AG04450 (cell line): ENCODE results near the gene HYOU1. TPM values are rescaled to one million over a fixed set of nuclear protein-coding genes. Genes with fewer than 3 reads are reported as not detected.

Experiments
- CTCF ChIA-PET: fragments of 300-600, 350-600 bp; formaldehyde crosslinking; extraction: SDS; loops from one replicate; lab custom pipeline; 2022; ENCODE audit warnings: antibody characterized with exemption, inconsistent platforms; lab: Charles Lee
- POLR2A ChIA-PET: fragments of 350-600 bp; formaldehyde crosslinking; extraction: SDS; loops from one replicate; lab custom pipeline; 2021; ENCODE audit warnings: antibody characterized with exemption, inconsistent platforms; lab: Yijun Ruan, JAX
- DNase-seq: peaks from one replicate; pipeline ENCODE4 v3.0.0-alpha.2; 2011; ENCODE audit warnings: low read depth, low spot score
- H3K27ac ChIP-seq: one replicate; pipeline ENCODE4 v1.5.1; 2012; ENCODE audit warnings: low read depth, low read length, control low read depth
- H3K27me3 ChIP-seq: one replicate; pipeline ENCODE4 v1.6.0; 2012; ENCODE audit warnings: low read length; ENCODE audit not compliant: control insufficient read depth, insufficient read depth
- H3K4me3 ChIP-seq: 2 replicates; pipeline ENCODE4 v1.5.1; 2011; ENCODE audit warnings: mild to moderate bottlenecking, low read depth, low read length, control low read depth
- H3K9me3 ChIP-seq: 2 replicates; pipeline ENCODE4 v1.5.1; 2012; ENCODE audit warnings: low read length; ENCODE audit not compliant: control insufficient read depth, insufficient read depth
- CTCF ChIP-seq: IDR thresholded peaks from 2 replicates; pipeline ENCODE4 v1.5.1; 2011; ENCODE audit warnings: low read depth, low read length, control low read depth, inconsistent platforms
- polyA plus RNA-seq: library from polyadenylated mRNA; depleted of rRNA; stranded (reverse); fragments of >200 nt; gene quantifications from 2 replicates; pipeline ENCODE4 v1.2.3, GENCODE V29; 2011

The HYOU1 gene
- polyA plus RNA-seq, 1 experiment: 123 TPM

DNA sequence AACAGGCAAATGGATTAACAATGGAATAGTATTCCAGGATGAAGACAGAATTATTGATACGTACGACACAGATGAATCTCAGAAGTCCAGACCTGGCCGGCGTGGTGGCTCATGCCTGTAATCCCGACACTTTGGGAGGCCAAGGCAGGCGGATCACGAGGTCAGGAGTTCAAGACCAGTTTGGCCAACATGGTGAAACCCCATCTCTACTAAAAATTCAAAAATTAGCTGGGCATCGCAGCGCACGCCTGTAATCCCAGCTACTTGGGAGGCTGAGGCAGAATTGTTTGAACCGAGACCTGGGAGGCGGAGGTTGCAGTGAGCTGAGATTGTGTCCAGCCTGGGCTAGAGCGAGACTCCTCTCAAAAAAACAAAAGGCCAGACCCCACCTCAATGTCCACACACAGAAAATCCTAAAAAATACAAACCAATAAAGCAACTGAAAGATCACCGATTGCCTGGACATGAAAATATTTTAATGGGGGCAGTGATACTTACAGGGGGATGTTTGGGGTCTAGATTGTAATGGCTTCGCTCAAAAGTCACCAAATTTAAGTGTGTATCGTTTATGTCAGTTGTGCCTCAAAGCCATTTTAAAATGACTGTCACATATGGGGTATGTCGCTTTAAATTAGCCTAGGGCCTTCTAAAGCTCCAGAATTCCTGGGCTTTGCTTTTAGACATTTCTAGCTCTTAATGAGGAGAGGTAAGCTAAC, 42.6 kb downstream of the HYOU1 start:
- Histone ChIP-seq H3K4me3 (no peak overlapping the region), H3K27ac (no peak overlapping the region), H3K27me3 (no peaks in the 10 kb centered on the region), H3K9me3 (no peaks in the 10 kb centered on the region)
- no peak for TF ChIP-seq CTCF
- DNase-seq: no peak
- ChIA-PET POLR2A (interaction anchor here (0.7 kb wide), 1 partner anchor 35 kb away, joined by 4 read pairs; no protein-coding TSS in a partner anchor), CTCF (interaction anchor here (1.8 kb wide), 1 partner anchor 325 kb away, joined by 7 read pairs; no protein-coding TSS in a partner anchor)

- no peak for TF ChIP-seq CTCF
- H3K9me3 ChIP-seq: no peaks in the 10 kb centered on the region
- H3K27me3 ChIP-seq: no peaks in the 10 kb centered on the region
- H3K27ac ChIP-seq: peak overlapping the region; percentile 21
- DNase-seq: no peak
- CTCF ChIA-PET: no interaction called here
- POLR2A ChIA-PET: interaction anchor here (0.6 to 0.7 kb wide), 2 partner anchors 34 to 101 kb away, joined by 3 to 4 read pairs; no protein-coding TSS in a partner anchor
- no peak overlapping the region for H3K4me3 ChIP-seq
These were observed 44.3 kb downstream of the HYOU1 start for GRCh38 chr11:119012629-119013170.

DNA sequence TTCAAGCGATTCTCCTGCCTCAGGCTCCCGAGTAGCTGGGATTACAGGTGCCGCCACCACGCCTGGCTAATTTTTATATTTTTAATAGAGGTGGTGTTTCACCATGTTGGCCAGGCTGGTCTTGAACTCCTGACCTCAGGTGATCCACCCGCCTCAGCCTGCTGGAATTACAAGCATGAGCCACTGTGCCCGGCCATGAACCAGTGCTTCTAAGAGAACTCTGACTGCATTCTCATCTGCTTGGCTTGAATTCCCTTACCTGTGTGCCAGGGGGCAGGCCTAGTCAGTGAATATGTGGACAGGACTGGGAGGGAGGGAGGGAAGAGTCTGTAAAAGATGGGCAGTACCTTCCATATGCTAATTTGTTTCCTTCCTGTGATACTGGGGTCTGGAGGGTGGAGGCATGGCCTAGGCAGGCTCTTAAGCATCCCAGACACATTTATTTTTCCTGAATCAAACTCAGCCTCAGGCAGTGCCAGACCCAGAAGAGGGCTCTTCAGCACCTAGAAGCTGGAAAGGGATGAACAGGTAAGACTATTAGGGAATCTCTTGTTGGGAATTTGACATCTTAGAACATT, 45.4 kb downstream of the HYOU1 start:
- no peak for TF ChIP-seq CTCF
- Histone ChIP-seq H3K27me3 (no peaks in the 10 kb centered on the region), H3K27ac (no peak overlapping the region), H3K9me3 (no peaks in the 10 kb centered on the region), H3K4me3 (no peak overlapping the region)
- ChIA-PET POLR2A (no interaction called here), CTCF (no interaction called here)
- no peak for DNase-seq

DNA sequence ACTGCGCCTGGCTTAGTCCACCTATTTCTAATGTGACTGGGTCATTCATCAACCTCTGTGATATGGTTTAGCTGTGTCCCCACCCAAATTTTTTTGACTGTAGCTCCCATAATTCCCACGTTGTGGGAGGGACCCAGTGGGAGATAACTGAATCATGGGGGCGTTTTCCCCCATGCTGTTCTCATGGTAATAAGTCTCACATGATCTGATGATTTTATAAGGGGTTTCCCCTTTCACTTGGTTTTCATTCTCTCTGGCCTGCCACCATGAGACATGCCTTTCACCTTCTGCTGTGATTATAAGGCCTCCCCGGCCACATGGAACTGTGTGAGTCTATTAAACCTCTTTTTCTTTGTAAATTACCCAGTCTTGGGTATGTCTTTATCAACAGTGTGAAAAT, 50.3 kb downstream of the HYOU1 start:
- Histone ChIP-seq H3K27me3 (no peaks in the 10 kb centered on the region), H3K4me3 (no peak overlapping the region), H3K9me3 (no peaks in the 10 kb centered on the region), H3K27ac (no peak overlapping the region)
- DNase-seq: no peak
- ChIA-PET CTCF (no interaction called here), POLR2A (no interaction called here)
- TF ChIP-seq CTCF: no peak

- Histone ChIP-seq H3K4me3 (no peak overlapping the region), H3K27ac (no peak overlapping the region), H3K9me3 (no peaks in the 10 kb centered on the region; the same call in 1 of the 2 replicates), H3K27me3 (no peaks in the 10 kb centered on the region)
- POLR2A ChIA-PET: no interaction called here
- CTCF ChIA-PET: no interaction called here
- TF ChIP-seq CTCF: no peak
- no peak for DNase-seq
These were observed 56.1 kb downstream of the HYOU1 start for GRCh38 chr11:119000906-119001305.
